Body of pancreas (tissue), 4 donors: ENCODE measurements around the gene KIZ. TPM values are rescaled to one million over a fixed set of nuclear protein-coding genes. Genes with fewer than 3 reads are reported as not detected.

Experiments used
- ATAC-seq: fragments of 150-250 bp; one replicate; pipeline ENCODE4 v1.9.1; 2016
- DNase-seq, 4 donors: peaks; one replicate each; pipeline ENCODE4 v3.0.0-alpha.2; 2019
- H3K27ac ChIP-seq, 4 donors: fragments of 200-600 bp; sonication (generic); 1 replicate in 3 of 4; 2 replicates in 1 of 4; pipeline versions ENCODE4 v1.5.1 to v1.6.1; 2016 to 2019; ENCODE audit warnings: mild to moderate bottlenecking in 1 of 4, mixed read lengths in 1 of 4, moderate library complexity in 1 of 4
- H3K27me3 ChIP-seq, 2 donors: fragments of 200-600 bp; sonication (generic); one replicate each; pipeline ENCODE4 v1.6.0; 2016; ENCODE audit warnings: mild to moderate bottlenecking in 1 of 2
- H3K36me3 ChIP-seq, 2 donors: fragments of 200-600 bp; sonication (generic); replicated peaks in 1 of 2; 2 replicates each; pipeline ENCODE4 v1.5.1; 2016; ENCODE audit warnings: low read depth in 2 of 2; ENCODE audit not compliant: insufficient read depth in 1 of 2
- H3K4me1 ChIP-seq: fragments of 200-600 bp; sonication (generic); one replicate; pipeline ENCODE4 v1.6.0; 2016
- H3K4me3 ChIP-seq, 2 donors: fragments of 200-600 bp; sonication (generic); 1 replicate in 1 of 2; 2 replicates in 1 of 2; pipeline ENCODE4 v1.5.1; 2016 to 2019
- H3K9me3 ChIP-seq, 3 donors: fragments of 200-600 bp; sonication (generic); 1 replicate in 2 of 3; 2 replicates in 1 of 3; pipeline ENCODE4 v1.5.1; 2016
- CTCF ChIP-seq, 7 experiments: fragments of 450-650 bp in 4 of 7; fragments of 200-600 bp in 3 of 7; sonication (generic) in 3 of 7; IDR thresholded peaks; one replicate each; pipeline ENCODE4 v1.5.1; 2016 to 2019; ENCODE audit warnings: antibody characterized with exemption in 7 of 7
- POLR2A ChIP-seq, 3 donors: fragments of 450-650 bp; IDR thresholded peaks; one replicate each; pipeline ENCODE4 v1.6.1; 2016; ENCODE audit warnings: antibody characterized with exemption in 3 of 3, mild to moderate bottlenecking in 2 of 3
- WGBS, 2 donors: methylation state at CpG; one replicate each; pipeline ENCODE4 v1.1.5; 2017; 5-methylcytosine and 5-hydroxymethylcytosine counted together
- intact Hi-C: fragments of 100-400 bp; cut with DNase I; formaldehyde crosslinking; loops from one replicate; pipeline ENCODE4 v1.15.1; 2023
- total RNA-seq, 2 donors: library from RNA; depleted of rRNA; stranded (reverse); fragments of >200 nt; gene quantifications; one replicate each; pipeline ENCODE4 v1.1.0, GENCODE V29; 2016

Gene KIZ, protein sequence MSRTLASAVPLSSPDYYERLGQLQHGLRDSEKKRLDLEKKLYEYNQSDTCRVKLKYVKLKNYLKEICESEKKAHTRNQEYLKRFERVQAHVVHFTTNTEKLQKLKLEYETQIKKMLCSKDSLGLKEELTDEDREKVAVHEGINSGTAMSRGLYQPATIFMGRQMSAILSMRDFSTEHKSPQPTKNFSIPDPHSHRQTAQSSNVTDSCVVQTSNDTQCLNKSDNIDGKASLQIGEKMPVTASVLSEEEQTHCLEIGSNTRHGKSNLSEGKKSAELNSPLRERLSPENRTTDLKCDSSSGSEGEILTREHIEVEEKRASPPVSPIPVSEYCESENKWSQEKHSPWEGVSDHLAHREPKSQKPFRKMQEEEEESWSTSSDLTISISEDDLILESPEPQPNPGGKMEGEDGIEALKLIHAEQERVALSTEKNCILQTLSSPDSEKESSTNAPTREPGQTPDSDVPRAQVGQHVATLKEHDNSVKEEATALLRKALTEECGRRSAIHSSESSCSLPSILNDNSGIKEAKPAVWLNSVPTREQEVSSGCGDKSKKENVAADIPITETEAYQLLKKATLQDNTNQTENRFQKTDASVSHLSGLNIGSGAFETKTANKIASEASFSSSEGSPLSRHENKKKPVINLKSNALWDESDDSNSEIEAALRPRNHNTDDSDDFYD
- 10 to 100 TPM; 17.1 to 28.7 TPM for total RNA-seq

DNA sequence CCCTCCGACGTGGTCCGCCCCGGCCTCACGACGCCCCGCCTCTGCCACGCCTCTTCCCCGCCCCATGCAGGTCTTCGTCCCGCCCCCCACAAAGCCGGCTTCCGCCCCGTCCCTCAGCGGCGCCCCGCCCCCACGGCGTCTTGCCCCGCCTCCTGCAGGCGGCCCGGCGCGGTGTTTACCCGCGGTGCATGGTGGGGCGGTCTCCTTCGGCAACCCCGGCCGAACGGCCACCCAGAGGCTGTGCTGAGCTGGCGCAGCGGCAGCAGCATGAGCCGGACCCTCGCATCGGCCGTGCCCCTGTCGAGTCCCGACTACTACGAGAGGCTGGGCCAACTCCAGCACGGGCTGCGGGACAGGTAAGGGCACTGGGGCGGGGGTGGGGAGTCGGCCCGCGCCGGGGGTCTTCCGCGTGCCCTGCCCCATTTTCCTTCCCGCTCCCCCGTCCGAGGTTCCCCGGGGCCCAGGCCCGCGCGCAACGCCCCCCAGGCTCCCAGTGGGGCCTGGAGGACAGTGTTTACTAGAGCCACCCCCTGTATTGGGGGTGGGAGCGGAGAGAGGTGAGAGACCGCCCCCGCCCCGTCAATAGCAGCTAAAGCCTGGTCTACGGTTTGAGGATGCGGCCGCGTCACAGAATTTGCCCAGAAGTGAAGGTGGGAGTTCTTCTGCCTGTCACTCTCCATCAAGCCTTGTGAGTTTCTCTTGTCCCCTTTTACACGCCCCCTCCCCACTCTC lies at the start of gene KIZ:
Gene KIZ, plus strand, starts transcription at position 234 of the 732 bp plus-strand sequence. Its CDS starts 34 bp downstream, at position 268.
- 0 to 1% methylated on average over 14 to 63 of the region's 66 CpGs for WGBS, 2 donors
- H3K27me3 ChIP-seq = no peaks in the 10 kb centered on the region

DNA sequence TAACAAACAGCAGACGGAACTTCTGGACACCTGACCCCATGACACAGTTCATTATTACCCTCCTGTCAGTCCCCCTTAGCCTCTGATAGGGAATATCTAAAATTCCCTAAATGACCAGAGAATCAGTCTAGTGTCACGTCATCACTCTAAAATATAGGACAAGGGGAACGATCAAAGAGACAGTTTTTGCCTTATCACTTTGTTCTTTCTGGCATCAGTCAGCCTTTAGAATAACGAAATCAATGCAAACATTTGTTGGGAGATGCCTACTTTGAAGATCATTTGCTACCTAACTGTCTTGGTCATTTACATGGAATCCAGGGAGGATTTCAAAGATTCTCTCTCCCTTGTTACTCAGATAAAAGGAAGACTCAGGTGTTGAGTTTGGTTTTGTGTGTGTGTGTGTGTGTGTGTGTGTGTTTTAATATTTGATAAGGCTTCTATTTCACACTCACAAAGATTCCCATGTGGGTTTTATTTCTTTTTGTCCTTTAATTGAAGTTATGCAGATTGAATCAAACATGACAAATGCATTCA lies 48.0 kb upstream of the KIZ start:
- intact Hi-C loops = no loop called here

More for the DNA sequence above, at the start of gene KIZ:
- Histone ChIP-seq H3K4me3 (peak within 1 kb of the TSS; percentile 97), H3K36me3 (no peaks in the 10 kb centered on the region), H3K9me3 (no peaks in the 10 kb centered on the region), H3K27ac (peak within 1 kb of the TSS; percentile 32 to 80 (median 78)), H3K4me1 (peaks cover 19% of the 10 kb centered on the region)
- TF ChIP-seq CTCF (IDR thresholded peaks at IDR 0.05) = peak; percentile 8 to 77 (median 52)
- peak; percentile 77 to 87 (median 87) for TF ChIP-seq POLR2A (IDR thresholded peaks at IDR 0.05)
- DNase-seq (peak; percentile 94 to 98 (median 97)), ATAC-seq (peak; percentile 97)
- intact Hi-C loops = no loop called here

DNA sequence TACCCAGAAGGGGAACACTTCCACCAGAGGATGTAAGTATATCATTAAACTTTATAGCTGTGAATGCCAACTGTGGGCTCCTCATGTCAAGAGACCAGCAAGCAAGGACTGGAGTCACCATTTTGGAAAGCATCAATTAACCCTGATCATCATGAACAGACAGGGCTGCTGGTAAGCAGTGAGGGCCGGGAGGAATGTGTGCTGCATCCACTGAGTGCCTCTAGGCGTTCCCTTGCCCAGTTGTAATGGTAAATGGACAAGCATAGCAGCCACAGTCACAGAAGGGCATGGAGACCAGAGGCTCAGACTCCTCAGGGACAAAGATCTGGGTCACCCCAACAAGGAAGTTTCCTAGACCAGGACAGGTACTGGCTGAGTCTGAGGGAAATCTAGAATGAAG lies 43.3 kb upstream of the KIZ start:
- H3K27ac ChIP-seq = no peak overlapping the region
- DNase-seq (no peak), ATAC-seq (no peak)
- intact Hi-C loops = no loop called here
- WGBS, 2 donors = 42 to 43% methylated on average over 2 of the region's 2 CpGs
- no peak overlapping the region for H3K4me3 ChIP-seq
- H3K27me3 ChIP-seq = no peaks in the 10 kb centered on the region
- no peaks in the 10 kb centered on the region for H3K9me3 ChIP-seq
- no peaks in the 10 kb centered on the region for H3K36me3 ChIP-seq
- no peaks in the 10 kb centered on the region for H3K4me1 ChIP-seq
- TF ChIP-seq CTCF (IDR thresholded peaks at IDR 0.05) = no peak
- no peak for TF ChIP-seq POLR2A (IDR thresholded peaks at IDR 0.05)

More for the DNA sequence above, 48.0 kb upstream of the KIZ start:
- Histone ChIP-seq H3K27ac (no peak overlapping the region), H3K4me1 (no peaks in the 10 kb centered on the region), H3K27me3 (no peaks in the 10 kb centered on the region), H3K4me3 (no peak overlapping the region), H3K36me3 (no peaks in the 10 kb centered on the region), H3K9me3 (no peaks in the 10 kb centered on the region)
- TF ChIP-seq CTCF (IDR thresholded peaks at IDR 0.05) (no peak), POLR2A (IDR thresholded peaks at IDR 0.05) (no peak)
- 44 to 54% methylated on average over 4 of the region's 4 CpGs for whole genome bisulfite sequencing, 2 donors
- DNase-seq = no peak
- no peak for ATAC-seq

- intact Hi-C loops = no loop called here
- Histone ChIP-seq H3K9me3 (no peaks in the 10 kb centered on the region), H3K27me3 (no peaks in the 10 kb centered on the region), H3K27ac (no peak overlapping the region), H3K4me1 (no peaks in the 10 kb centered on the region), H3K36me3 (no peaks in the 10 kb centered on the region), H3K4me3 (no peak overlapping the region)
- WGBS, 2 donors = 12 to 14% methylated on average over 2 of the region's 2 CpGs
- ATAC-seq = no peak
- DNase-seq = no peak
- TF ChIP-seq CTCF (IDR thresholded peaks at IDR 0.05) (no peak), POLR2A (IDR thresholded peaks at IDR 0.05) (no peak)
Measured at GRCh38 chr20:21083825-21084325, 42.0 kb upstream of the KIZ start.
